ENCODE measurements around the gene NKD1.

DNA sequence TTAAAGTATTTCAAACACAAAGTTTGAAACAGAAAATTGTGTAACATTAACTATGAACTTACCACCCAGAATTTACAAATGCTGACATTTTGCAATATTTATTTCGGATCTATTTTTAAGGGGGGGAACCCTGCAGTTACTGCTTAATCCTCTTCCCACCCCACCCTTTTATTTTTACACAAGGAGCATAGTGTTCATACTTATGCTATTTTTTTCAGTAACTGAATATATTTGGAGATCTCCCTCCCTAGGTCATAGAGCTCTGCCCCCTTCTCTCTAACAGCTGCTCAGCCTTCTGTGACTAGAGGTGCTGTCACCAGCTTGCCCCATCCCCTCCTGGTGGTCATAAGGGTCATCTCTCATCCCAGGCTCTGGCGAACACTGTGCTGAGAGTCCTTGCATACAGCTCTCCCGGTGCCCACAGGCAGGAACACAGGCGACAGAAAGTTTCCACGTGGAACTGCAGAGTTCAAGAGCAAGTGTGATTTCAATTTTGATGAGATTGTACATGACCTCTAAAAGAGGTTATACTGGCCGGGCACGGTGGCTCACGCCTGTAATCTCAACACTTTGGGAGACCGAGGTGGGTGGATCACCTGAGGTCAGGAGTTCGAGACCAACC lies 88.7 kb downstream of the NKD1 start:
- TF ChIP-seq EP300 (IDR thresholded peaks at IDR 0.05) (no peak), POLR2A (IDR thresholded peaks at IDR 0.05; ENCODE audit: low read depth) (no peak), POLR2AphosphoS5 (IDR thresholded peaks at IDR 0.05) (no peak)
